Activated CD8-positive, alpha-beta memory T cell treated with anti-CD3 and anti-CD28 coated beads for 48 hours (primary cell): ENCODE measurements around the gene ORC4.

Source experiments
- DNase-seq, 3 experiments: peaks; one replicate each; pipeline ENCODE4 v3.0.0-alpha.2; 2020; ENCODE audit warnings: low read depth in 2 of 3, low spot score in 2 of 3

ORC4 gene

DNA sequence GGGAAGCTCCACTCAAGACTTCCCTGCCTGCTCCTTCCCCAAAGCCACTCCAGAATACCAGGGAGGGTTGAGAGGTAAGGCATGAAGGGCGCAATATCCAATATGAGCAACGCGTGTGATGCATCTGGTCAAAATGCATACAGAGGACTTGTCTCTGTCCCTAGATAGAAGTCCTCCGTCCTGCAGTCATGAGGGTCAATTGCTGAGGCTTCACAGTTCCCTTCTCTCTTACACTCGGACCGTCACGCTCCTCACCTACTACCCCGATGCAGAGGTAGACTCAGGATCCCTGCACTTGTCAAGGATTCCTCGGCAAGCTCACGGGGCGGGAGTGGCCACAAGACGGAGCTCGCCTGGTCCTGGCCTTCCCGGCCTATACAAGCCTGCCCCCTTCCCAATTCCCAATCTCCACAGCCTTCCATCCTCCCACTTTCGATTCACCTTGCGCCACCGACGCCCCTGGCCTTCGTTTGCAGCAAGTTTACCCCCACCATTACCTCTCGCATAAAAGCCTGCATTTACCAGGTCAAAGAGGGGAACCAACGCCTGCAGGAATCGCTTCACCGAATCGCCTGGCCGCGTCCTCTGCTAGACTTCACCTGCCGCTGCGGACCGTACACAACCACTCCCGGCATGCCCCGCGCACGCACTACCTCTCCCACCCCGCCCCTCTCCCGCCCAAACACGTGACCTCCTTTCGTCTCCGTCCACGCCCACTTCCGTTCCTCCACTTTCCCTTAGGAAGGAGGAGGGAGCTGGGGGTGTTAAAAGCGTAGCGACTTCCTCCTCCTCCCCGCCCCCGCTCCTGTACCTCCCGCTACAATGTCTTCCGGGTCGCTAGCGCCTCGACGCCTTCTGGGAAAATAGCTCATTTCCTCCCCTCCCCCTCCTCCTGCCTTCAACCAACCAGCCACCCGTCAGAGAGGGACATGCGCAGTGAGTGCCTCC is at the start of gene ORC4:
ORC4 (minus strand) TSS at position 627 of the 948 bp plus-strand sequence. CDS start 44,779 bp downstream, outside the sequence.
- DNase-seq, result peak; percentile 73 to 87 (median 84)

- no peak for DNase-seq
Observed at GRCh38 chr2:148067801-148068200, 47.3 kb upstream of the ORC4 start.

GRCh38 chr2:148065936-148066335 is 45.4 kb upstream of the ORC4 start:
- no peak for DNase-seq

GRCh38 chr2:148063633-148064032 is 43.1 kb upstream of the ORC4 start:
- no peak for DNase-seq

GRCh38 chr2:148058641-148059040 is 38.1 kb upstream of the ORC4 start:
- DNase-seq, result no peak

- no peak for DNase-seq
Observed at GRCh38 chr2:148052687-148053086, 32.1 kb upstream of the ORC4 start.

- DNase-seq, result no peak
Observed at GRCh38 chr2:148049284-148049683, 28.7 kb upstream of the ORC4 start.

DNA sequence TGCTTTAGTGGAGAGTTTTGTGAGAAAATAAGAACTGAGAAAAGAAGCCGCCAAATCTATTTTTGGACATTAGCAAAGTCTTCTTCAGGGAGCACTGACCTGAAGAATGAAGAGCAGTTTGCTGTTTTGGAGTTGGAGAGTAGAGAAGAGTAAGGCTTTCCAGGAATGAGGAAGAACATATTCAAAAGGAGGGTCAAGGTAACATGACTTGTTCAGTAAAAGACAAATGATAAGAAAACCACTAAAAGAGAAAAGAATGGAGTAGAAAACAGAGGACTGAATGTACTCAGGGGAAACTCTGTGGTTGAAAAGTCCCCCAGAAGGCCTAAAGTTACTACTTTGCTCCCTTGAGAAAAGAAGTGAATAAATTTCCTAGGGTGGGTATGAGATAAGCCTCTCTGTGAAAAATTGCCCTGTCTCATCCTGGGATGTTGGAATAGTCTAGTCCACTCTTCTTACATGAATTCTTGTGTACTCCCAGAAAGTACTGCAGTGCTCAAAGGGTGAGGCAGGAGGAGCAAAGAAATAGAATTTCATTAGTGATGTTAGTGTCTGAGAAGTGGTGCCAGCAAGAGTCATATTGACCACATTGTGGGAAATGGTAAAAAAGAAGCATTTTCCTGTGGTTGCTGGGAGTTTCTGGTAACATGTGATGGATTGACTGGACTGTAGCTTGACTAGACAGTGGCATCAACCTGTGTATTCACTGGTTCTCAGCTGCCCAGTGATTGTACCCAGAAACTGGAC is 28.1 kb upstream of the ORC4 start:
- DNase-seq, result no peak

GRCh38 chr2:148046802-148047201 is 26.3 kb upstream of the ORC4 start:
- no peak for DNase-seq

DNA sequence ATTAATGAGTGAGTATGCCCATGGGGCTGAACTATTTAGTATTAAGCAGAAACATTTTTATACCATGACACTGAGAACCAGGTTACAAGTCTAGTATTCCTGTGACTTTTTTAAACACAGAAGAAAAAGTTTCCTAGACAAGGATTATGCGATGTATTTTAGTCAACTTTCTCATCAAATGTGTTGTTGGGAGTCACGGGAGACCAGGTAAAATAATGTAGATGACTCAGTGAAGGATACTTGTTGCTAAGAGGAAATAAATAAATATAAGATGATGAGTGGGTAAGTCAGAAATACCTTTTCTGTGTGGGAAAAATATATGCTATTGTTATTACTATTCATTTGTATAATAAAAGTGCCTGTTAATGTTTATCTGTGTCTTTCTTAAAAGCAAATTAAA is 23.8 kb upstream of the ORC4 start:
- DNase-seq, result no peak

DNA sequence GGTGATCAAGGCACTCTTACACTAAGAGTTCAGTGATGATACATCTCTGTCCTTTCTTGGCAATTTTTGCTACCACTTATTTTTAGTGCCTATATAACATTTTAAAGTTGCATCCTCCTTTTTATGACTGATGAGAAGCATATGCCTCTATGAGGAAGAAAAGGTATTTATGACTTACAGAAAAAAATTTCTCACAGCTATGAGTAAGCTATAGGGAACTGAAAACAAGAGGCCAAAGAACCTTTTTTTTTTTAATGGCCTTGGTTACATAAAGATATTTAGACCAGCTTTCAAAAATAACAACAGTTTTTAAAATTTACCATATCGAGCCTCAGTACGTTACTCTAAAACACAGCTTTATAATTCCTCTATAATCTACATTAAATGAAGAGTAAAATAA is 21.7 kb upstream of the ORC4 start:
- no peak for DNase-seq

- no peak for DNase-seq
Observed at GRCh38 chr2:148039783-148040182, 19.2 kb upstream of the ORC4 start.

GRCh38 chr2:148032215-148032614 is 11.7 kb upstream of the ORC4 start:
- DNase-seq, result no peak

- no peak for DNase-seq
Observed at GRCh38 chr2:148031152-148031551, 10.6 kb upstream of the ORC4 start.

DNA sequence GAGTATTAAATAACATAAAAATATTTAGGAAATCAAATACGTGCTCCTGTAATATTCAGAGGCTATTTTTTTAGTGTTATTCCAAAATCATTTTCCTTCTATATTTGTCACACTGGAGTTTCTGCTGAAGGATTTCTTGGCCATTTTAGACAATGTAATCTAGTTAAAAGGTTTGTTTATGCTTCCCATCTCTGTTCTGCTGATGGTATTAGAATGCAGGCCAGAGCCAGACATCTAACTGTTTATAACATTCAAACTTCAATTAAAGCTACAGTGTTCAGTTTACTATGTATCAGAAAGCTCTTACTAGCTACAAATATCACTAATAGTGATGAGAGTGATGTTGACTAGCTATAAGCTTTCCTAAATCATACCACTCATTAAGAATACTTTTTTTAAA is 8.2 kb upstream of the ORC4 start:
- DNase-seq, result no peak

GRCh38 chr2:148027822-148028221 is 7.3 kb upstream of the ORC4 start:
- DNase-seq, result no peak

GRCh38 chr2:148026573-148026972 is 6.0 kb upstream of the ORC4 start:
- DNase-seq, result no peak

GRCh38 chr2:148023861-148024260 is 3.3 kb upstream of the ORC4 start:
- no peak for DNase-seq

DNA sequence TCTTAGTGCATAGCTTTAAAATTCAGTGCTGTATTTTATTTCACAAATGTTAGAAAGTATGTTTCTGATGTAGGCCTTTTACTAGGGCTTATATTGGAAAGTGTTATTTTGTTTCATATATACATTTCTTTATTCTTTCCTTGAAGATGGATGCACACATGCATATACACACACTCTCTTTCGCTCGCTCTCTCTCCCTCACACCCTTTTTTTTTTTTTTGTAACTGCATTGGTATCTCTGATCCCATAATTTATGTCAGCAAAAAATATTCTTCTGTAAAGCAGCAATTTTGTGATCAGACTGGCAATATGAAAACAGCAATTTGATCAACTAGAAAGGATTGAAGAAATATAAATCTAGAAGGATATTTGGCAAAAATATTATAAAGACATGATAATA is 2.3 kb upstream of the ORC4 start:
- no peak for DNase-seq

DNA sequence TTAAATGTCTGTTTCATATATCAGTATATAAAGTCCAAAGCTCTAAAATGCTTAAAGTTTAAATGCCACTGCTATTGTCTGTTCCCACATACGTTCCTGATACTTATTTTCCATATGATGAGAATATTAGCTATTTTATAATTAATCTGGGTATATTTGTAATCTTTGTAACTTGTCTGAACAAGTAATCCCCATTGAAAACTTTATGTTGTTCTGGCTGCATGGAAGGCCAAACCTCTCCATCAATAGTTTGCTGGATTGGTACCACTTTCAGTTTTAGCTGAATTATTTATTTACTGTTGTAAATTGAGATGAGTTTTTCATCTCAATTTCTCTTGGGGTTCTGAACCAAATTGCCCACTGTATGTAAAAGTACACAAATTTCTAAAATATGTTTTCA is 1.8 kb upstream of the ORC4 start:
- DNase-seq, result no peak

DNA sequence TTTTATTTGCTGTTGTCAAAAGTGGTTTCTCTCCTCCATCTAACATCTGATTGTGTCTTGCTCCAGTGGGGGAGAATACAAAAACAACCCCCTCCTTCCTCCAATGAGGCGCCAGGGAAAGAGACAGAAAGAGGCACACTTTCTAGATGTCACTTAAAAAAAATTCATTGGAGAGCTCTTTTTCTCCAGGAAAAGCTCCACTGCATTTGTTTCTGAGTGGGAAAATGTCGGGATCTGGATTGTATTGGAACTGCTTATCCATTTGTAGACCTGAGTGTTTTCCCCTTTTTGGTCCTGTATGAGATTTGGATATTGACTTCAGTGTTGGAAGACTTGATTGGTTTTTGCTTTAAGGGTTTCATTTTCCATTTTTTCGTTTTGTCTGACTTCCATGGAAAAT is 1.3 kb upstream of the ORC4 start:
- no peak for DNase-seq
